ENCODE measurements around the gene ADPRHL1. TPM values are rescaled to one million over a fixed set of nuclear protein-coding genes. Genes with fewer than 3 reads are reported as not detected.

The ADPRHL1 gene
- total and polyA plus RNA-seq, 7 donors: 1.2 to 7.8 (median 4.2) TPM

DNA sequence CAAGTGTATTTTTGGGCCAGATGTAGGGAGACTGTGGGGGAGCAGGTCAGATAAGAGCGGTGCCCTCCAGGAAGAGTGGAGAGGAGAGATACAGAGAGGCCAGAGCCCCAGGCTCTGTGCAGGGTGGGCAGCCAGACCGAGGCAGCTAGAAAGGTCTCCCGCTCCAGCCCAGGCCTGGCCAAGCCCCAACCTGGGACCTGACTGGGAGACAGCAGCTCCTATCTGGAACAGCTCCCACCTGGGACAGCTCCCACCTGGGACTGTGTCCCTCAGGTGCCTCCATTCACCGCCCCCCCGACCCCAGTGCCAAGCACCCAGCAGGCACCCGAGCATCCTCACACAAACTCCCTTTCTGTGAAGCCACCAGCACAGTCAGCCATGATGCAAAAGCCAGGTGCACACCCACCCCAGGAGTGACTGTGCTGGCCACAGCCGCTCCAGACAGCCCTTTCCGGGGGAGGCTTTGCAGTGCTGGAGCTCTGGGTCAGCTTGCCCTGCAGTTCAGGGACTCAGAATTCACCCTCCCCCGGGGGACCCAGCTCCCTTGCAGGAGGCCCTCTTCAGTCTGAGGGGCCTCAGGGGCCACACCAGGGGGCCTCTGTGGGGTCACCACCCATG, 87.2 kb downstream of the ADPRHL1 start:
- TF ChIP-seq POLR2AphosphoS5 (IDR thresholded peaks at IDR 0.05) (no peak), POLR2A (IDR thresholded peaks at IDR 0.05) (no peak), EP300 (IDR thresholded peaks at IDR 0.05) (no peak)
- TF ChIP-seq, protein P1, sequence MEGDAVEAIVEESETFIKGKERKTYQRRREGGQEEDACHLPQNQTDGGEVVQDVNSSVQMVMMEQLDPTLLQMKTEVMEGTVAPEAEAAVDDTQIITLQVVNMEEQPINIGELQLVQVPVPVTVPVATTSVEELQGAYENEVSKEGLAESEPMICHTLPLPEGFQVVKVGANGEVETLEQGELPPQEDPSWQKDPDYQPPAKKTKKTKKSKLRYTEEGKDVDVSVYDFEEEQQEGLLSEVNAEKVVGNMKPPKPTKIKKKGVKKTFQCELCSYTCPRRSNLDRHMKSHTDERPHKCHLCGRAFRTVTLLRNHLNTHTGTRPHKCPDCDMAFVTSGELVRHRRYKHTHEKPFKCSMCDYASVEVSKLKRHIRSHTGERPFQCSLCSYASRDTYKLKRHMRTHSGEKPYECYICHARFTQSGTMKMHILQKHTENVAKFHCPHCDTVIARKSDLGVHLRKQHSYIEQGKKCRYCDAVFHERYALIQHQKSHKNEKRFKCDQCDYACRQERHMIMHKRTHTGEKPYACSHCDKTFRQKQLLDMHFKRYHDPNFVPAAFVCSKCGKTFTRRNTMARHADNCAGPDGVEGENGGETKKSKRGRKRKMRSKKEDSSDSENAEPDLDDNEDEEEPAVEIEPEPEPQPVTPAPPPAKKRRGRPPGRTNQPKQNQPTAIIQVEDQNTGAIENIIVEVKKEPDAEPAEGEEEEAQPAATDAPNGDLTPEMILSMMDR (IDR thresholded peaks at IDR 0.05): no peak
- intact Hi-C loops (cut with DNase I): loop anchor here (2.0 kb wide), 3 partner anchors 69 to 213 kb away; partner anchors contain the start of genes CUL4A, LAMP1 and PCID2
- peaks cover 3 to 24% (median 18%) of the 10 kb centered on the region in 4 donors for H3K4me1 ChIP-seq
- H3K27me3 ChIP-seq: no peaks in the 10 kb centered on the region
- H3K36me3 ChIP-seq: no peaks in the 10 kb centered on the region
- WGBS, 2 donors: 62 to 89% methylated on average over 9 of the region's 9 CpGs
- H3K9me3 ChIP-seq: no peaks in the 10 kb centered on the region
- H3K27ac ChIP-seq: no peak overlapping the region
- no peak overlapping the region for H3K4me3 ChIP-seq
- no peak for DNase-seq

DNA sequence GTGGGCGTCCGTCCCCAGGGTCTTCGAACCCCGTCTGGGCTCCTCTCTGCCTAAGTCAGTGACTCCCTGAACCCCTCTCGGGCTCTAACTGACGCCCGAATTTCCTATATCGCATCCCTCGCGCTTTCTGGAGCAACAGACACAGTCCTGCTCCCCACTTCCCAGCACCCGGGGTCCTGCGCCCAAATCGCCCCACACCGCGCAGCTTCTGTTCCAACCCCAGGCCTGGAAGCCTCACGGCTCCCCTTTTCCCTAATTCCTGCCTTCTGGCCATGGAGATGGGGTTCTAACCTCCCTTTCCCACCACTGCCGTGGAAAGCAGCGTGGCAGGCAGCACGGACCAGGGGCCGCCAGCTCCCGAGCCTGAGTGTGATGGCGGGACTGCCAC, 87.7 kb downstream of the ADPRHL1 start:
- DNase-seq: no peak
- WGBS, 2 donors: 88 to 95% methylated on average over 22 of the region's 22 CpGs

DNA sequence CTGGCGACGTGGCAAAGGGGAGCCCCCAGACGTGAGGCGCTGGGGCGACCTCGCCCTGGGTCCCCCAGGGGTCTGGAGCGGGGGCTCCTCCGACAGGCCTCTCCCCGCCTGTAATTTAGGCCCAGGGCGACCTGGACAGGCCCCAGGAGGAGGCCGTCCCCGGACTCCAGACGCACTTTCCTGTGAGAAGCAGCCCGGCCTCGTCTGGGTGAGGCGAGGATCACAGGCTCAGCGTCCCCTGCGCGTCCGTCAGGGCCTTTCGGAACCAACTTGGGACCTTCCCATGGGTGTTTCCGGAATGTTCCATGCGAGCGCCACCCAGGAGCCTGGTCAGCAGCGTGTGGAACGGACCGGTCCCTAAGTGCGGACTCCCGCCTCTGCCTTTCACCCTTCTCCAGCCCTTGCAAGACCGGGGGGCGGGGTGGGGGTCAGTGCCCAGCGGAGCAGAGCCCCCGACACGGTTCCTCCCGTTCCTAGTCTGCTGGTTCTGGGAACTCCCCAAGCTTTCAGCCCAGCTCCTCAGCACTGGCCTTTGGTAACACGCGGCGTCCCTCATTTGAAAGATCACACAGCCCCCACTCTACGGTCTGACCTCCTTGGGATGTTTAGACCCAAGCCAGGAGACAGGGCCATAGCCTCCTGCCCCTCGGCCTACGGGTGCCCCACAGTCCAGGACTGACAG, 88.2 kb downstream of the ADPRHL1 start:
- peak; percentile 78 for DNase-seq
- Histone ChIP-seq H3K36me3 (no peaks in the 10 kb centered on the region), H3K27ac (peak overlapping the region; percentile 74 to 86 (median 80)), H3K9me3 (no peaks in the 10 kb centered on the region), H3K4me3 (peak overlapping the region; percentile 55 to 92 (median 83)), H3K4me1 (peaks cover 3 to 24% (median 18%) of the 10 kb centered on the region in 4 donors), H3K27me3 (no peaks in the 10 kb centered on the region)
- WGBS, 2 donors: 85 to 87% methylated on average over 41 of the region's 41 CpGs
- TF ChIP-seq POLR2AphosphoS5 (IDR thresholded peaks at IDR 0.05) (no peak), EP300 (IDR thresholded peaks at IDR 0.05) (no peak), POLR2A (IDR thresholded peaks at IDR 0.05) (no peak)
- TF ChIP-seq, protein P1 (IDR thresholded peaks at IDR 0.05): no peak
- intact Hi-C loops (cut with DNase I): loop anchor here (2.0 kb wide), 3 partner anchors 68 to 212 kb away; partner anchors contain the start of genes CUL4A, LAMP1 and PCID2

More for the DNA sequence above, 87.7 kb downstream of the ADPRHL1 start:
- no peaks in the 10 kb centered on the region for H3K9me3 ChIP-seq
- no peak for TF ChIP-seq EP300 (IDR thresholded peaks at IDR 0.05)
- no peak for TF ChIP-seq POLR2AphosphoS5 (IDR thresholded peaks at IDR 0.05)
- no peak for TF ChIP-seq POLR2A (IDR thresholded peaks at IDR 0.05)
- TF ChIP-seq, protein P1 (IDR thresholded peaks at IDR 0.05): no peak
- intact Hi-C loops (cut with DNase I): loop anchor here (2.0 kb wide), 3 partner anchors 69 to 213 kb away; partner anchors contain the start of genes CUL4A, LAMP1 and PCID2
- peak overlapping the region in 2 of 4 donors; percentile 78 to 81 for H3K27ac ChIP-seq
- no peak overlapping the region for H3K4me3 ChIP-seq
- no peaks in the 10 kb centered on the region for H3K36me3 ChIP-seq
- H3K27me3 ChIP-seq: no peaks in the 10 kb centered on the region
- H3K4me1 ChIP-seq: peaks cover 3 to 24% (median 18%) of the 10 kb centered on the region in 4 donors

DNA sequence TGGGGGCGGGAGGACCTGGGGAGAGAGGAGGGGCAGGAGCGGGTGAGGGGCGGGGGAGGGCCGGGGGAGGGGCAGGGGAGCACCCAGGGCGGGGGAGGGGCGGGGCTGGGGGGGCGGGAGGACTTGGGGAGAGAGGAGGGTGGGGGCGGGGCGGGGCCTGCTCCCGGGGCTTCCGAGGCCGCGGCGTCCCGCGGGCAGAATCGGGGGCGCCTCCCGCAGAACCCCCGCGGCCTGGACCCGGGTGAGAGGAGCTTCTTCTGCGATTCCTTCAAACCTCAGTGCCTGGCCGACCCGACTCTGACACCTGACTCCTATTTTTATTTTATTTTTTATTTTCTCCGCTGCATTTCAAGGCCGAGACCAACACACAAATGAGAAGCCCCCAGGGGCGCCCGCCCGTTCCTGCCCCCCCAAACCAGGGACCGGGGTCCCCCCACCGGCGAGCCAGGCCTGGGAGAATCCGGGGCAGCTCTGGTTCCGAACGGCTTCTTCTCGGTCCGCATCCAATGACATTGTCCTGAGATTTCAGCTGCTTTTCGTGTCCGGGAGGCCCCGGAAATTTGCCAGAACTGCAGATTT, 88.9 kb downstream of the ADPRHL1 start:
- intact Hi-C loops (cut with DNase I): loop anchor here (2.0 kb wide), 3 partner anchors 68 to 212 kb away; partner anchors contain the start of genes CUL4A, LAMP1 and PCID2
- H3K27ac ChIP-seq: peak overlapping the region; percentile 74 to 86 (median 80)
- peaks cover 3 to 24% (median 18%) of the 10 kb centered on the region in 4 donors for H3K4me1 ChIP-seq
- peak overlapping the region; percentile 55 to 92 (median 83) for H3K4me3 ChIP-seq
- H3K27me3 ChIP-seq: no peaks in the 10 kb centered on the region
- no peaks in the 10 kb centered on the region for H3K36me3 ChIP-seq
- WGBS, 2 donors: 18% methylated on average over 33 to 37 of the region's 41 CpGs
- no peaks in the 10 kb centered on the region for H3K9me3 ChIP-seq
- peak; percentile 71 for DNase-seq
- TF ChIP-seq EP300 (IDR thresholded peaks at IDR 0.05) (no peak), POLR2AphosphoS5 (IDR thresholded peaks at IDR 0.05) (peak; percentile 30 to 83 (median 60)), POLR2A (IDR thresholded peaks at IDR 0.05) (peak; percentile 60 to 66)
- TF ChIP-seq, protein P1 (IDR thresholded peaks at IDR 0.05): no peak

Measured in sigmoid colon (tissue), 7 donors.